Testis (tissue), 3 donors: Measurements from ENCODE around the gene CTBS. TPM values are rescaled to one million over a fixed set of nuclear protein-coding genes. Genes with fewer than 3 reads are reported as not detected.

Source experiments
- DNase-seq: peaks from one replicate; pipeline ENCODE4 v3.0.0-alpha.2; 2019
- H3K27ac ChIP-seq, 2 donors: fragments of 200-600 bp; sonication (generic); one replicate each; pipeline ENCODE4 v1.5.1; 2019
- H3K27me3 ChIP-seq: fragments of 200-600 bp; sonication (generic); one replicate; pipeline ENCODE4 v1.5.1; 2019
- H3K36me3 ChIP-seq: fragments of 200-600 bp; sonication (generic); one replicate; pipeline ENCODE4 v1.5.1; 2017; ENCODE audit warnings: low read depth; ENCODE audit errors: missing control alignments
- H3K4me1 ChIP-seq: fragments of 200-600 bp; sonication (generic); one replicate; pipeline ENCODE4 v1.5.1; 2019
- H3K4me3 ChIP-seq, 2 donors: fragments of 200-600 bp; sonication (generic); one replicate each; pipeline ENCODE4 v1.5.1; 2017 to 2019
- H3K9me3 ChIP-seq: fragments of 200-600 bp; sonication (generic); one replicate; pipeline ENCODE4 v1.5.1; 2017
- POLR2A ChIP-seq: fragments of 450-650 bp; IDR thresholded peaks from one replicate; pipeline ENCODE4 v1.6.1; 2017; ENCODE audit warnings: antibody characterized with exemption, mild to moderate bottlenecking, moderate library complexity
- WGBS, 2 donors: methylation state at CpG; one replicate each; pipeline ENCODE4 v1.1.5; 2018; 5-methylcytosine and 5-hydroxymethylcytosine counted together
- intact Hi-C: fragments of 100-400 bp; cut with DNase I; formaldehyde crosslinking; loops from one replicate; pipeline ENCODE4 v1.15.1; 2023; ENCODE audit warnings: low total_unique reads
- polyA plus RNA-seq: library from polyadenylated mRNA; stranded (reverse); fragments of 350-450 nt; fragmentation: Illumina TruSeq; extraction: RNeasy Lipid Tissue Mini Kit (QIAGEN cat#74804); gene quantifications from one replicate; pipeline ENCODE4 v1.2.3, GENCODE V29; 2014; ENCODE audit warnings: low read depth, low replicate concordance; ENCODE audit not compliant: insufficient read depth
- total RNA-seq, 2 donors: library from RNA; depleted of rRNA; stranded (reverse); fragments of >200 nt; gene quantifications; one replicate each; pipeline ENCODE4 v1.2.3, GENCODE V29; 2016
- TF ChIP-seq, protein P1 (sequence below), 3 experiments: fragments of 450-650 bp in 2 of 3; fragments of 200-600 bp in 1 of 3; sonication (generic) in 1 of 3; IDR thresholded peaks; one replicate each; pipeline ENCODE4 v1.5.1; 2016 to 2019; ENCODE audit warnings: antibody characterized with exemption in 3 of 3, mild to moderate bottlenecking in 2 of 3, moderate library complexity in 1 of 3

Gene CTBS
- total and polyA plus RNA-seq, 3 donors from 2014 or later = 9.9 to 17.8 (median 12.9) TPM

DNA sequence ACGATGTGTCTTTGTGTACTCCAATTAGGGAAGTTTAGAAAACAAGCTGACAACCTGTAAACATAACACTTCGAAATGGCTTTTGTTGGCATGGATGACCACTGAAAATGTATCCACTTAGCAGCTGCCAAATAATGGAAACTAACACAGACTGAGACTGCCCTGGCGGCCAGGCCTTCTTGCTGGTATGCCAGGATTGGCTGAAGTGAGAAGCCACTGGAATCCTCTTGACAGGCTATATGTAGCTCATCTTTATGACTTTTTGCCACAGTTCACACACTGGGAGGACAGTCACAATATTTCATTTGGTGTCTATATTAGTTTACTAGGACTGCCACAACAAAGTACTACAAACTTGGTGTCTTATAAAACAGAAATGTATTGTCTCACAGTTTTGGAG is 12.9 kb upstream of the CTBS start:
- 94 to 97% methylated on average over 2 to 3 of the region's 3 CpGs for WGBS, 2 donors
- H3K4me3 ChIP-seq = no peak overlapping the region
- no peaks in the 10 kb centered on the region for H3K36me3 ChIP-seq
- intact Hi-C loops = no loop called here
- H3K27ac ChIP-seq = no peak overlapping the region
- H3K27me3 ChIP-seq = no peaks in the 10 kb centered on the region
- H3K4me1 ChIP-seq = peaks cover 7% of the 10 kb centered on the region
- no peak for DNase-seq
- no peaks in the 10 kb centered on the region for H3K9me3 ChIP-seq
- TF ChIP-seq, protein P1, sequence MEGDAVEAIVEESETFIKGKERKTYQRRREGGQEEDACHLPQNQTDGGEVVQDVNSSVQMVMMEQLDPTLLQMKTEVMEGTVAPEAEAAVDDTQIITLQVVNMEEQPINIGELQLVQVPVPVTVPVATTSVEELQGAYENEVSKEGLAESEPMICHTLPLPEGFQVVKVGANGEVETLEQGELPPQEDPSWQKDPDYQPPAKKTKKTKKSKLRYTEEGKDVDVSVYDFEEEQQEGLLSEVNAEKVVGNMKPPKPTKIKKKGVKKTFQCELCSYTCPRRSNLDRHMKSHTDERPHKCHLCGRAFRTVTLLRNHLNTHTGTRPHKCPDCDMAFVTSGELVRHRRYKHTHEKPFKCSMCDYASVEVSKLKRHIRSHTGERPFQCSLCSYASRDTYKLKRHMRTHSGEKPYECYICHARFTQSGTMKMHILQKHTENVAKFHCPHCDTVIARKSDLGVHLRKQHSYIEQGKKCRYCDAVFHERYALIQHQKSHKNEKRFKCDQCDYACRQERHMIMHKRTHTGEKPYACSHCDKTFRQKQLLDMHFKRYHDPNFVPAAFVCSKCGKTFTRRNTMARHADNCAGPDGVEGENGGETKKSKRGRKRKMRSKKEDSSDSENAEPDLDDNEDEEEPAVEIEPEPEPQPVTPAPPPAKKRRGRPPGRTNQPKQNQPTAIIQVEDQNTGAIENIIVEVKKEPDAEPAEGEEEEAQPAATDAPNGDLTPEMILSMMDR (IDR thresholded peaks at IDR 0.05) = no peak
- TF ChIP-seq POLR2A = no peak

DNA sequence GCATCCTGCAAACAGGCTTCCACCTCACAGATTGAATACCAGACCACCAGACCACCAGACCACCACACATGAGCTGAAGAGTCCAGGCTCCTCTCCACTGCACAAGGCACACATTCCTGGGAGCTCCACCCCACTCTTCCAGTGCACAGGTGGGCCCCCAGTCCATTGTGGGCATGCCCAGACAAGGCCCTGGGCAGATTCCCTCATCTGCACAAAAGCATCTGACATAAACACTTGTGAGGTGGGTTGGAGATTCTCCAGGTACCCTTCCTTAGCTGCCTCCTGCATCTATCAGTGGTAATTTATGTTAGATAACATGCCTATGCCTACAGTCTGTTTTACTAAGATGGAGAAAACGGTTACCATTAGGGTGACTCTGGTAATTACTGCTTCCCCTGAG is 11.6 kb upstream of the CTBS start:
- H3K27me3 ChIP-seq = no peaks in the 10 kb centered on the region
- peaks cover 7% of the 10 kb centered on the region for H3K4me1 ChIP-seq
- no peaks in the 10 kb centered on the region for H3K36me3 ChIP-seq
- 0% methylated on average over 1 of the region's 1 CpG for WGBS, 2 donors
- H3K27ac ChIP-seq = no peak overlapping the region
- intact Hi-C loops = no loop called here
- DNase-seq = no peak
- no peaks in the 10 kb centered on the region for H3K9me3 ChIP-seq
- H3K4me3 ChIP-seq = no peak overlapping the region
- TF ChIP-seq POLR2A = no peak
- TF ChIP-seq, protein P1 (IDR thresholded peaks at IDR 0.05) = no peak

DNA sequence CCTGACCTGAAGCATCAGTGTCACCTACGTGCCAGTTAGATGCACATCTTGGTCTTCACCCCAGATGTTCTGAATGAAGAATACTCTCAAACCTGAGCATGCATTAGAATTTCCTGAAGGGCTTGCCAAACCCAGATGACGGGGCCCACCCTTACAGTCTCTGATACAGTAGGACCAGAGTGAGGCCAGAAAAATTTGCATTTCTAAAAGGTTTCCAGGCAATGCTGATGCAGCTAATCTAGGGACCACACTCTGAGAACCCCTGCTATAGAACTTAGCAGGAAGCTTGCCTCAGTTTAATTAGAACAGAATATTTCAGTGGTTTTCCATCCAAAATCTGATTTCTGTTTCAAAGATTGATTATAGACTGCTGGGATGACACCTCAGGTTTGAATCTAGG is 9.9 kb upstream of the CTBS start:
- H3K4me1 ChIP-seq = peaks cover 7% of the 10 kb centered on the region
- 63 to 75% methylated on average over 2 of the region's 2 CpGs for WGBS, 2 donors
- DNase-seq = no peak
- no peaks in the 10 kb centered on the region for H3K36me3 ChIP-seq
- no peaks in the 10 kb centered on the region for H3K9me3 ChIP-seq
- TF ChIP-seq, protein P1 (IDR thresholded peaks at IDR 0.05) = no peak
- TF ChIP-seq POLR2A = no peak
- H3K27me3 ChIP-seq = no peaks in the 10 kb centered on the region
- intact Hi-C loops = no loop called here
- H3K27ac ChIP-seq = no peak overlapping the region
- no peak overlapping the region for H3K4me3 ChIP-seq

DNA sequence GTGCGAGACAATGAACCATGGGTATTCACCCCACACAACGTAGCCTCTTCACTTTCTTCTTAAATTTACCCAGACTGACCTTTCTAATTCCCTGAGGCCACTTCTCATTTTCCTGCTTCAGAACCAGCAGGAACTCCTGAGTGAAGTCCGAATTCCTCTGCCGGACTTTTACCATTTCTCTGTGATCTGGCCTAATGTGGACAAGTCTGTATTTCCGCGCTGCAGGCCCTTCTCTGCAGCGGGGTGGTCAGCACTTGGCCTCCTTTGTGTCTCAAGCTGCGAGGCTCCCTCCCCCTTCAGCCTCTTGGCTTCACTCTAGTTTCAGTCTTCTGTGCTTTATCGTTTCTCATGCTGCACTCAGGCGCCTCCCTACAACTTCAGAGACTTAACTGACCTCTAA is 9.4 kb upstream of the CTBS start:
- intact Hi-C loops = no loop called here
- DNase-seq = peak; percentile 46
- Histone ChIP-seq H3K4me1 (peaks cover 7% of the 10 kb centered on the region), H3K9me3 (no peaks in the 10 kb centered on the region), H3K4me3 (no peak overlapping the region), H3K27me3 (no peaks in the 10 kb centered on the region), H3K36me3 (no peaks in the 10 kb centered on the region), H3K27ac (no peak overlapping the region)
- 50 to 64% methylated on average over 10 of the region's 10 CpGs for WGBS, 2 donors
- TF ChIP-seq POLR2A = no peak
- TF ChIP-seq, protein P1 (IDR thresholded peaks at IDR 0.05) = no peak

DNA sequence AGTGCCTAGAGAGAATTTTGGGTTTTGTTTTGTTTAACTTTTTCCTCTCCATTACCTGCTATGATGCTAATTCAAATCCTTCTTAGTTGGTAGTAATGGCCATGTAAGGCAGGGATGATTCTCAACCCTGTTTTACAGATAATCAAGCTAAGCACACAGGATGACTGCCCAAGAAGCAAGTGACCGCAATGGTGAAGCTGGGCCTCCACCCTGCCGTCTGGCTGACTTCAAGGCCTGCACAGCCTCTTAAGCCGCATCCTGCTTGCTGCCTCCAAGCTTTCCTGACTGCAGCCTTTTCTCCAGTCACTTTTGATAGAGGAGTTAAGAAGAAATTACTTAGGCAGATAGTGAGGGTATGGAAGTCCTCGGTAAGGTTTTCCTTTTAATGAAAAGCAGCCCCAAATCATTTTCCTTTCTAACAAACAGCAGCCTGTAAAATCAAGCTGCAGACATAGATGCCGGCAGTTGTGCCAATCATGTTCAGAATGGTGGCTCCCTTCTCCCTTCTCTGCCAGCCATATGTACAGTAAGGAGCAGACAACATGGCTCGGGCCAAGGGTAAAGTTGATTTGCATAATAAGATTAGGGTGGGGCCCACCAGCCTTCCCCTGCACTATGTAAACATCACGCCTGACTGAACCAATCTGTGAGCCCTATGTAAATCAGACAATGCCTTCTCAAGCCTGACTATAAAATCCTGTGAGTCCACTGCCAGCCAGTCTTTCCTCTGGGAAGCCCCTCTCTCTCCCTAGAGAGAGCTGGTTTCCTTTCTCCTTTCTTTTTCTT is 8.8 kb upstream of the CTBS start:
- no peak for DNase-seq
- no peak for TF ChIP-seq POLR2A
- TF ChIP-seq, protein P1 (IDR thresholded peaks at IDR 0.05) = no peak
- no peak overlapping the region for H3K27ac ChIP-seq
- intact Hi-C loops = no loop called here
- no peaks in the 10 kb centered on the region for H3K36me3 ChIP-seq
- no peaks in the 10 kb centered on the region for H3K9me3 ChIP-seq
- no peaks in the 10 kb centered on the region for H3K27me3 ChIP-seq
- no peak overlapping the region for H3K4me3 ChIP-seq
- WGBS, 2 donors = 82% methylated on average over 7 of the region's 7 CpGs
- peaks cover 7% of the 10 kb centered on the region for H3K4me1 ChIP-seq
